ENCODE results near the gene ERBB2. TPM values are rescaled to one million over a fixed set of nuclear protein-coding genes. Genes with fewer than 3 reads are reported as not detected.

The ERBB2 gene
- total and polyA plus RNA-seq, 9 of the 15 experiments (the other 6 are each of a cell fraction or from before 2014, with no cell fraction given): 0.74 to 5.6 (median 3.3) TPM

DNA sequence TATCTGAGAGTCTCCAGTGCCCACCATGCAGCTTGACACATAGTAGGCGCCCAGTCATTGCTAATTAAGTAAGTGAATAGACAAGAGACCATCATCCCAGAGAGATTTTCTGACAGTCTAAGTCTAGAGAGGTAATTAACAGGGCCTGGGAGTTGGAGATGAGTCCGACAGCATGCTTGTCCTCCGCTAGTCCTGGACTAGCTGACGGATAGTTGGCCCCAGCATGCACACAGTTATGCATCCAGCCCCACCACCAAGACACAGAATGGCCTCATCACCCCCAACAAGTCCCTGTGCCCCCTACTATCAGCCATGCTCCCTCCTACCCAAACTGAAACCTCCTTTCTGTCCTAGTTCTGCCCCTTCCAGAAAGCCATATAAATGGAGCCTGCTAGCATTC is 47.9 kb downstream of the ERBB2 start:
- intact Hi-C loops (cut with micrococcal nuclease): no loop called here
- H3K4me1 ChIP-seq (replicated peaks in 1 of 2; ENCODE audit: control insufficient read depth in 2 of 2, insufficient read depth in 2 of 2, low read length in 2 of 2): peaks cover 7 to 31% of the 10 kb centered on the region in 2 experiments; a peak in 4 of 5 replicates
- no peak overlapping the region for H3K9ac ChIP-seq (ENCODE audit: insufficient read depth in 1 of 2, low read depth in 2 of 2, low read length in 2 of 2)
- WGBS (ENCODE audit: insufficient coverage, low coverage, missing lambda C conversion rate): 50% methylated on average over 4 of the region's 4 CpGs
- TF ChIP-seq ASH1L (IDR thresholded peaks at IDR 0.05; ENCODE audit: borderline replicate concordance, low read depth, partially characterized antibody): no peak
- TF ChIP-seq ZNF184 (CRISPR knock-in tag; IDR thresholded peaks at IDR 0.05): no peak
- peak; percentile 11; the same call in 1 of the 2 replicates for TF ChIP-seq ZKSCAN1 (IDR thresholded peaks at IDR 0.05; ENCODE audit: low read depth, low read length)
- no peak for TF ChIP-seq FOXJ3 (CRISPR knock-in tag; IDR thresholded peaks at IDR 0.05)
- TF ChIP-seq ZNF707 (CRISPR knock-in tag; conservative IDR thresholded peaks at IDR 0.05): no peak
- no peak for TF ChIP-seq GABPA (tag; conservative IDR thresholded peaks at IDR 0.05; ENCODE audit: low read depth)
- no peak for TF ChIP-seq SRSF9 (IDR thresholded peaks at IDR 0.05; ENCODE audit: borderline replicate concordance, low read depth, low read length)
- no peak overlapping the region for H3K4me2 ChIP-seq (ENCODE audit: insufficient read depth, low read length)
- no peak overlapping the region for H3K27ac ChIP-seq (ENCODE audit: extremely low read depth, low read depth, low read length)
- H4K20me1 ChIP-seq (replicated peaks; ENCODE audit: control insufficient read depth, insufficient read depth, low read length): no peaks in the 10 kb centered on the region
- FAIRE-seq: no peak
- ATAC-seq: no peak
- no peaks in the 10 kb centered on the region for H3K9me3 ChIP-seq (replicated peaks; ENCODE audit: control insufficient read depth, insufficient read depth, low read depth, low read length)
- H2AFZ ChIP-seq (ENCODE audit: low read depth, low read length): no peak overlapping the region
- CTCF ChIA-PET (ENCODE audit: low intra/inter-chr PET ratio): no interaction called here
- POLR2A ChIA-PET: interaction anchor here (0.7 kb wide), 1 partner anchor 451 kb away, joined by 3 read pairs; no protein-coding TSS in a partner anchor
- H3K4me3 ChIP-seq: no peak overlapping the region
- in situ Hi-C loops (cut with MboI): no loop called here
- H3K79me2 ChIP-seq (ENCODE audit: control insufficient read depth, insufficient read depth, low read length): no peaks in the 10 kb centered on the region
- no peaks in the 10 kb centered on the region for H3K9me1 ChIP-seq (ENCODE audit: control insufficient read depth, insufficient read depth, low read length)
- no peaks in the 10 kb centered on the region for H3K36me3 ChIP-seq (ENCODE audit: control insufficient read depth, insufficient read depth, low read length)
- no peak for DNase-seq (ENCODE audit: extremely low read depth in 1 of 4, low spot score in 3 of 4)
- no peaks in the 10 kb centered on the region for H3K27me3 ChIP-seq (ENCODE audit: control insufficient read depth in 2 of 2, insufficient read depth in 2 of 2, low read length in 2 of 2)
- BruUV-seq (replicated peaks): no TSS peak
